SHP77 treated with DMSO at 0.1 percent for 48 hours (cell line): ENCODE results near the gene CYTH2.
A peak's percentile ranks its signal among the peaks of the same experiment; 100 is the strongest.

Experiments used
- DNase-seq: peaks from one replicate; lab custom pipeline; 2025; lab: John Stamatoyannopoulos, UW

CYTH2 gene

GRCh38 chr19:48454150-48454730 is 14.9 kb upstream of the CYTH2 start:
- DNase-seq = no peak

GRCh38 chr19:48455171-48455907 is 13.8 kb upstream of the CYTH2 start, which contains the start of gene KCNJ14:
KCNJ14 (plus strand) TSS chr19:48455574; CDS start chr19:48461725, 6,151 bp downstream.
- DNase-seq = no peak

DNA sequence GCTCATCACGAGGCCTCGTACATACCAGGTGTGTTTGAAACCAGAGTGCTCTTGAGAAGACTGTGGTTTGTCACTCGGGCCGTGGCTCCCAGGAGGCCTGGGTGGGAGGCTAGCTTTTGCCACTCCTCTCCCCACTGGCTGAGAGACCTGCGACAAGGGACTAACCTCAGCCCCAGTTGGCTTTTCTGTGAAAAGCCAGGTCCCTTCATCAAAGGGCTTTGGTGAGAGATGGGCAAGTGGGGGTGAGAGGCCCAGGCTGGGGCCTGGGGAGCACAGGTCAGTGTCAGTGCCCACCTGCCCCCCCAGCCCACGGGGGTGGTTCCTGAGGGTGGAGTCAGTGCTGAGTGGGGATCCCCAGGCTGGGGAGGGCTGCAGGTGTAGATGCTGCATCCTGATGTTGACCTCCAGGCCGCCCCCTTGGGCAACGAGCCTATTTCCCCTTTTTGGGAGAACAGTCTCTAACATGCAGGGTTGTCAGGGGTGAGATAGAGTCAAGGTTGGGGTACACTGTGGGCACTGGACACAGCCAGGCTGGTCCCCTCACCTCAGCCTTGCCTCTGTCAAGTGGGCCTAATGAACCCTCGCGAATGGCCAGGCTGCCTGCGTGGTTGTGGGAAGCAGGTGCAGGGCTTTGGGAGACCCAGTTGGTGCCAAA is 13.1 kb upstream of the CYTH2 start:
- no peak for DNase-seq

DNA sequence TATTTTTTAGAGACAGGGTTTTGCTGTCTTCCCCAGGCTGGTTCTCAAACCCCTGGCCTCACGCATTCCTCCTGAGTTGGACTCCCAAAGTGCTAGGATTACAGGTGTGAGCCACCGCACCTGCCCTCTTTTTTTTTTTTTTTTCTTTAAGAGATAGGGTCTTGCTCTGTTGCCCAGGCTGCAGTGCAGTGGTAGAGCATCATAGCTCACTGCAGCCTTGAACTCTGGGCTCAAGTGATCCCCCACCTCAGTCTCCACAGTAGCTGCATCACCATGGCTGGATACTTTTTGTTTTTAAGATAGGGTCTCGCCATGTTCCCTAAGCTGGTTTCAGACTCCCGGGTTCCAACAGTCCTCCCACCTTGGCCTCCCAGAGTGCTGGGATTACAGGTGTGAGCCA is 12.3 kb upstream of the CYTH2 start:
- no peak for DNase-seq

- DNase-seq = no peak
Observed at GRCh38 chr19:48458016-48458415, 11.2 kb upstream of the CYTH2 start.

GRCh38 chr19:48461651-48461981 is 7.6 kb upstream of the CYTH2 start:
- no peak for DNase-seq

DNA sequence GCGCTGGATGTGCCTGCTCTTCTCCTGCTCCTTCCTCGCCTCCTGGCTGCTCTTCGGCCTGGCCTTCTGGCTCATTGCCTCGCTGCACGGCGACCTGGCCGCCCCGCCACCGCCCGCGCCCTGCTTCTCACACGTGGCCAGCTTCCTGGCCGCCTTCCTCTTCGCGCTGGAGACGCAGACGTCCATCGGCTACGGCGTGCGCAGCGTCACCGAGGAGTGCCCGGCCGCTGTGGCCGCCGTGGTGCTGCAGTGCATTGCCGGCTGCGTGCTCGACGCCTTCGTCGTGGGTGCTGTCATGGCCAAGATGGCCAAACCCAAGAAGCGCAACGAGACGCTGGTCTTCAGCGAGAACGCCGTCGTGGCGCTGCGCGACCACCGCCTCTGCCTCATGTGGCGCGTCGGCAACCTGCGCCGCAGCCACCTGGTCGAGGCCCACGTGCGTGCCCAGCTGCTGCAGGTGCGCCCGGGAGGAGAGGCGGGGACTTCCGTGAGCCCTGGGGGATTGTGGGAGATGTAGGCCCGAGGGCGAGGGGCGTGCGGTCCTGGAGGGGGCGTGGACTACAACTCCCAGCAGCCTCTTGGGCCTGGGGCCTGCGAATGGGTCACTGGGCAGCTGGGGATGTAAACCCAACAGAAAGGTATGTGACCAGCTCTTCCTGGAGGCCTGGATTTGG is 7.0 kb upstream of the CYTH2 start:
- DNase-seq = no peak

DNA sequence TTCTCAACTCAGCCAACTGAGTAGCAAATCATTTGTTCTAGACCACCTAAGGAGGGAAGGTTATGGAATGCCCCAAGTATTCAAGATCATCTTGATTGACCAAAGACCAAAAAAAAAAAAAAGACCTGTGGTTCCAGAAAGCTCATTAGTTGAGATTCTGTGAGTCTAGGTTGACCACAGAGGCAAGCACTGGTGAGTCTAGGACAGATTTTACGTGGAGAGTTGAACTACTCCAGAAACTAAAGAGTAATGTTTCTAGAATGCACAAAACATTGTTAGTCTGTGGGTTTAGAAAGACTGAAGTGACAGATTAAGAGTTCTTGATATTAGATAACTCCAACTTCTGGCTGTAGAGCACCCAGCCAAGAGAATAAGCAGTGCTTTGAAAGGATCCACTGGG is 4.0 kb upstream of the CYTH2 start:
- no peak for DNase-seq

DNA sequence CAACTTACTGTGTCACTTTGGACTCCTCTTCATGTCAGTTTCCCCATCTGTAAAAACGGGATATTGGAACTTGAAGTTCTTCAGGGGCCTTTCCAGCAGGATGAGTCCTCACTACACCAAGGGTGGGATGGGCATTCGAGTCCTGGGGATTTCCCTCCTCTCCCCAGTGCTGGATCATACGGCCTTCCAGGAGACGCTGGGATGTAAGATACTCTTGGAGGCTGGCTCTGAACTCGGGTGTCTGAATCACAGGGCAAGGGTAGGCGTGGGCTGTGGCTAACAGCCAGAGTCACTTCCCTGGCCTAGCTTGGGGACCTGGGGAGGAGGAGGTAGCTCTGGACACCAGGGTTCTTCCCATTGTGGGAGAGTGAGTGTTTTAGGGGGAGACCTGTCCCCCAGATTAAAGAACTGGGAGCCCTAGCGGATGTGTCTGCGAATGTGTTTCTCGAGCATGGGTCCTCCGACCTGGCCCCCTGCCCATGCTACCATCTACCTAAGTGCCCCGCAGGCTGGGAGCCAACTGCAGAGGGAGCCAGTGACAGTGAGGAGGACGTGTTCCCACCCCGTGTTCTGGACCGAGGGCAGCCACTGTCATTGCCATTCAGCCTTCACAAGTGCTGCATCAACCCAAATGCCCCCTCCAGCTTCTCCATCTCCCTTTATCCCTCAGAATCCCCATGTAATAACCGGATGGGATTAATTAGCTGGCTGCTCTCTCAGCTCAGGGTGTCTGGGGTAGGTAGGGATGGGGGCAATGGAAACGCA is 2.4 kb upstream of the CYTH2 start:
- DNase-seq = no peak

DNA sequence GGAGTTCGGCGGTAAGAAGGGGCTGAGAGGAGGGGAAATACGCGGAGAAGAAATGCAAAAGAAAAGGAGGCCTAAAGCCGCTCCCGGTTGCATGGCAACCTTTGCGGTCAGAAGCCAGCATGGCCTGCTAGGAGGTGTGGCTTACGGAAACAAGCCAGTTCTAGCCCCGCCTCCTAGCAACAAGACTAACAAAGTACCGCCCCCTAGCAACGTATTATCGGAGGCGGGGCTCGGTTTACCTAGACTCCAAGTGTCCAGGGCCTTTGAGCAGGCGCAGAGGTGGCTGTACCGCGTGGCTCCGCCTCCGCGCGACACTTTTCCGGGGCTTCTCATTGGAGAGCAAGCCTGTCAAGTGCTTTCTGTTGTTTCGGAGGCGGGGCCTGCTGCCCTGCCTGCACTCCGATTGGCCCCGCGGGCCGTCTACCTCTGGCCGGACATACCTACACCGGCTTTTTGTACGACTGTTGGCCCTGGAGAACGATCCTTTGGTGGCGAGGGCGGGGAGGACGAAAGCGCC is 339 bp upstream of the CYTH2 start:
- DNase-seq = peak; percentile 99

- DNase-seq = no peak
Observed at GRCh38 chr19:48469934-48470680, 938 bp downstream of the CYTH2 start.

GRCh38 chr19:48470856-48471255 is 1.7 kb downstream of the CYTH2 start:
- no peak for DNase-seq

- DNase-seq = no peak
Observed at GRCh38 chr19:48471836-48472235, 2.7 kb downstream of the CYTH2 start.

- no peak for DNase-seq
Observed at GRCh38 chr19:48473161-48473966, 4.2 kb downstream of the CYTH2 start.

DNA sequence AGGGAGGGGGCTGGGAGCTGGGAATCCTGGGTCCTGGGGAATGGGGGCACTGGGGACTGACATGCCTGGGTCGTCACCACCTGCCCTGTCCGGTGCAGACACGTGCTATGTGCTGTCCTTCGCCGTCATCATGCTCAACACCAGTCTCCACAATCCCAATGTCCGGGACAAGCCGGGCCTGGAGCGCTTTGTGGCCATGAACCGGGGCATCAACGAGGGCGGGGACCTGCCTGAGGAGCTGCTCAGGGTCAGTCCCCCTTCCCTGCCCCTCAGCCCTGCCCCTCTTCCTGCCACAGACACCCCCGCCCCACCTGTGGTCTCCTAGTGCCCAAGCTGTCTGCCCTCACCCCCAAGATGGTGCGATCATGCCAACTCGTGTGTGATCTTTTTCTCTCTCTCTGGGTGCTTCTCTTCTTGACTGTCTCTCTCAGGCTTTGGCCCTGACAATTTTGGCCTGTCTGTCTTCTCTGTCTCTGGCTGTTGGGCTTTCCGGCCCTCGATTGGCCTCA is 5.0 kb downstream of the CYTH2 start:
- DNase-seq = no peak

DNA sequence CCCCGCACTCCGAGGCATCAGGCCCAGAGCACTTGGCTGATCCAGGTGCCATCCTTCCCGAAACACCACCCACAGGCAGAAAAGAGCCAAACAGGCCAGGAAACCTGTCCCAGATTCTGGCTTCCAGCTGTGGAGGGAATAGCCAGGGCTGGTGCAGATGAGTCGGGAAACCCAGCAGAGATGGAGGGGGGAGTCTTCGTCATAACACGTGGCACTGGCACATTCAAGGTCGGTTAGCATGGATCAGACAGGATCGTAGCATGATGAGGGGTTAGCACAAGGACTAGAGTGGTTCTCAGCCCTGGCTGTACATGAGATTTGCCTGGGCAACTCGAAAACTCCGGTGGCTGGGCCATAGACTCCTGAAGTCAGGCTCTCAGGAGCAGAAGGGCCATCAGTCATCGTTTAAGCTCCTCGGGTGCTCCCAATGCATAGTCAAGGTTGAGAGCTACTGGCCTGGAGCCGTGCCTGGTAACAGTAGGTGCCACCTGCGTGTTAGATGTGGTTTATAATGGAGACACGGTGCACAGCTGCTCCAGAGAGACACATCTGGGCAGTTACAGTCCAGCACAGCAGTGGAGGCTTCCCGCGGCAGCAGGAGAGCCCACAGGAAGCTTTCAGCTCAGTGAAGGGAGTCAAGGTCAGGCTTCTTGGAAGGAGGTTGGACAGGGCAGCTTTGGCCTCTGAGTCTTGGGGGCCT is 6.3 kb downstream of the CYTH2 start:
- no peak for DNase-seq

DNA sequence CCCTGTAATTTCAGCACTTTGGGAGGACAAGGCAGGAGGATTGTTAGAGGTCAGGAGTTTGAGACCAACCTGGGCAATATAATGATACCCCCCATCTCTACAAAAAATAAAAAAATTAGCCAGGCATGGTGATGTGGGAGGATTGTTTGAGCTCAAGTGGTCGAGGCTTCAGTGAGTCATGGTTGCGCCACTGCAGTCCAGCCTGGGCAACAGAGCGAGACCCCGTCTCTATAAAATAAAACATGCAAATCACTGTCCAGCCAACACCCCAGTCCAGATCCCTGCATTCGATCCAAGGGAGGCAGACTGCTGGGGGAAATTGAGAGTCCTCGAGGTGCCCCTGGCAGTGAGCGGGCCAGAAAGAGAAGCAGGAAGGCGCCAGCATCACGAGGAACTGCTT is 7.0 kb downstream of the CYTH2 start:
- no peak for DNase-seq

DNA sequence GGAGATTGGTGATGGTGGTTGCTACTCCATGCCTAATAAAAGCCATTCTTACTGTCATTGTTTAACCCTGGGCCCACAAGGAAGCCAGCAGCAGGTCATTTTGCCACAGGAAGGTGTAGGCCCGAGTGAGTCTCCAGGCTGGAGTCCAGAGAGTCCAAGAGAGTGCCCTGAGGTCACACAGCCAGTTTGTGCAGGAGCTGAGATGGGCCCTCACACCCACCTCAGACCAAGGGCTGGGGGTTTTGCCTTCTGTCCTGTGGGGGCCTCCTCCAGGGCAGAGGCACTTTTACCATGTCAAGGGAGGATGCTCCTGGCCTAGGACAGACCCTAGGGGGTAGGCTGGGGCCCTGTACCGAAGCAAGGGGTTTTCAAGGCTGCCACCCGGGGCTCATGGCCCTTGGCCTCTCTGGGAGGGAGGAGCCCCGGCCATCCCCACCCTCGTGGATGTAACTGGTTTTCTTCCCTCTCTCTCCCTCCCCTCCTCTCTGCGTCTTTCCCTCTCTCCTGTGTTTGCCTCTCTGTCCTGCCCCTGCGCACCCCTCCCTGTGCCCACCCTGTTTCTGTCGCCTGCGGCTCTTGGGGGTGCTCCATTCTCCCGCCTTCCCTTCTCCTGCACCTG is 8.0 kb downstream of the CYTH2 start:
- DNase-seq = no peak

- no peak for DNase-seq
Observed at GRCh38 chr19:48477698-48478338, 8.6 kb downstream of the CYTH2 start.
